Spleen (tissue), 11 donors: ENCODE results near the gene FAM72A. TPM values are rescaled to one million over a fixed set of nuclear protein-coding genes. Genes with fewer than 3 reads are reported as not detected.

Source experiments
- DNase-seq: peaks from one replicate; pipeline ENCODE4 v3.0.0-alpha.2; 2020
- H3K27ac ChIP-seq, 8 donors: fragments of 200-600 bp; sonication (generic) in 7 of 8; 1 replicate in 4 of 8; 2 replicates in 4 of 8; pipeline versions ENCODE4 v1.5.0 to v1.8.0; 2016 to 2021; ENCODE audit warnings: inconsistent platforms in 4 of 8, mild to moderate bottlenecking in 4 of 8, moderate library complexity in 1 of 8
- H3K27me3 ChIP-seq, 7 donors: fragments of 200-600 bp; sonication (generic) in 6 of 7; replicated peaks in 1 of 7; 1 replicate in 4 of 7; 2 replicates in 3 of 7; pipeline versions ENCODE4 v1.5.0 to v1.8.0; 2016 to 2021; ENCODE audit warnings: inconsistent platforms in 3 of 7, mild to moderate bottlenecking in 1 of 7
- H3K36me3 ChIP-seq, 6 donors: fragments of 200-600 bp; sonication (generic) in 5 of 6; 1 replicate in 4 of 6; 2 replicates in 2 of 6; pipeline versions ENCODE4 v1.5.0 to v1.8.0; 2016 to 2021; ENCODE audit warnings: inconsistent platforms in 2 of 6
- H3K4me1 ChIP-seq, 6 donors: fragments of 200-600 bp; sonication (generic) in 5 of 6; 1 replicate in 3 of 6; 2 replicates in 3 of 6; pipeline versions ENCODE4 v1.5.0 to v1.8.0; 2016 to 2021; ENCODE audit warnings: inconsistent platforms in 3 of 6
- H3K4me3 ChIP-seq, 8 donors: fragments of 200-600 bp; sonication (generic) in 7 of 8; 1 replicate in 4 of 8; 2 replicates in 4 of 8; pipeline versions ENCODE4 v1.5.0 to v1.8.0; 2016 to 2021; ENCODE audit warnings: inconsistent platforms in 4 of 8, mild to moderate bottlenecking in 4 of 8, moderate library complexity in 2 of 8
- H3K9me3 ChIP-seq, 8 donors: fragments of 200-600 bp; sonication (generic) in 7 of 8; 1 replicate in 4 of 8; 2 replicates in 4 of 8; pipeline versions ENCODE4 v1.5.0 to v1.8.0; 2016 to 2021; ENCODE audit warnings: inconsistent platforms in 4 of 8
- POLR2A ChIP-seq, 3 donors: fragments of 450-650 bp; IDR thresholded peaks; one replicate each; pipeline ENCODE4 v1.5.1; 2017; ENCODE audit warnings: antibody characterized with exemption in 3 of 3, mild to moderate bottlenecking in 1 of 3
- POLR2AphosphoS5 ChIP-seq, 3 donors: sonication (generic); formaldehyde crosslinking; IDR thresholded peaks; one replicate each; pipeline ENCODE4 v1.5.1; 2017; ENCODE audit warnings: antibody characterized with exemption in 3 of 3
- WGBS, 5 donors: extraction: QIAGEN DNeasy Blood & Tissue Kit in 3 of 5; methylation state at CpG; one replicate each; pipeline versions ENCODE4 v1.1.5 to v1.1.7; 2013 to 2018; 5-methylcytosine and 5-hydroxymethylcytosine counted together
- intact Hi-C: fragments of 100-400 bp; cut with DNase I; formaldehyde crosslinking; loops from one replicate; pipeline ENCODE4 v1.15.0; 2023; ENCODE audit warnings: low total_unique reads
- polyA plus RNA-seq, 3 donors: library from polyadenylated mRNA; stranded (reverse); fragments of 200-250 nt; gene quantifications; one replicate each; pipeline ENCODE4 v1.2.1, GENCODE V29; 2013
- total RNA-seq, 7 donors: library from RNA; depleted of rRNA in 3 of 7; stranded (reverse); fragments of >200 nt in 3 of 7; fragmentation: NEBNext Ultra II Directional in 4 of 7; extraction: Animal tissue kit (Norgen Biotek cat#: 25700) in 4 of 7; gene quantifications; one replicate each; pipeline versions ENCODE4 v1.1.0 to v1.2.1, GENCODE V29; 2016 to 2021
- TF ChIP-seq, protein P1 (sequence below), 11 experiments: fragments of 200-600 bp in 7 of 11; fragments of 450-650 bp in 4 of 11; sonication (generic) in 4 of 11; IDR thresholded peaks in 8 of 11; conservative IDR thresholded peaks in 3 of 11; 1 replicate in 7 of 11; 2 replicates in 4 of 11; pipeline versions ENCODE4 v1.4.0 to v1.8.0; 2016 to 2021; ENCODE audit warnings: antibody characterized with exemption in 11 of 11, inconsistent platforms in 4 of 11, mild to moderate bottlenecking in 1 of 11
- donor health status: healthy with polysubstance abuse.
- donor health status: DM: no; HTN: no; CAD: no; lungs with moderate emphysema.
- donor health status: DM: no; HTN: no; CAD: no.
- donor health status: Bipolar disorder and iron deficiency.
- donor health status: healthy.
- donor health status: DM: no; HTN: no; CAD: no.
- donor health status: DM: yes; HTN: yes; CAD: no.

Gene FAM72A
- total and polyA plus RNA-seq, 10 donors, result 3.9 to 20.6 (median 7.4) TPM

DNA sequence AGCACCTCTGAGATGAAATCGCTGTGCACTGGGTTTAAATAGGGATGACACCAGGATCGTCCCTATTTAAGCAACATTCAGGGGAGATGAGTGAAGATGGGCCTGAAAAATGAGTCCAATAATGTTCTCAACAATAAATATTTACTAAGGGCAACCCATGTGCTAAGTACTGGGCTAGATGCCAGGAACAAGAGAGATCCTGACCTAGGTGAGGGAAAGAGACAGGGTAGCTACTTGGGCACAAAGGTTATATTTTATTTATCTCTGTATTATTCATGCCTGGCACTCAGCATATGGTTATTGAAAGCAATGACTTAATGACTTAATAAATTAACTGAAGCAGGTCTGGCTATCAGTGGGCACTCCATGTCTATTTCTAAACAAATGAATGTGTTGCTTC, 58.0 kb downstream of the FAM72A start:
- TF ChIP-seq POLR2A (IDR thresholded peaks at IDR 0.05), result no peak
- H3K36me3 ChIP-seq, result no peaks in the 10 kb centered on the region
- intact Hi-C loops, result no loop called here
- H3K4me3 ChIP-seq, result no peak overlapping the region
- 81 to 91% (median 87%) methylated on average over 2 of the region's 2 CpGs for WGBS, 5 donors
- no peak overlapping the region for H3K27ac ChIP-seq
- H3K27me3 ChIP-seq, result no peaks in the 10 kb centered on the region
- H3K9me3 ChIP-seq, result no peaks in the 10 kb centered on the region
- H3K4me1 ChIP-seq, result no peaks in the 10 kb centered on the region
- no peak for DNase-seq

DNA sequence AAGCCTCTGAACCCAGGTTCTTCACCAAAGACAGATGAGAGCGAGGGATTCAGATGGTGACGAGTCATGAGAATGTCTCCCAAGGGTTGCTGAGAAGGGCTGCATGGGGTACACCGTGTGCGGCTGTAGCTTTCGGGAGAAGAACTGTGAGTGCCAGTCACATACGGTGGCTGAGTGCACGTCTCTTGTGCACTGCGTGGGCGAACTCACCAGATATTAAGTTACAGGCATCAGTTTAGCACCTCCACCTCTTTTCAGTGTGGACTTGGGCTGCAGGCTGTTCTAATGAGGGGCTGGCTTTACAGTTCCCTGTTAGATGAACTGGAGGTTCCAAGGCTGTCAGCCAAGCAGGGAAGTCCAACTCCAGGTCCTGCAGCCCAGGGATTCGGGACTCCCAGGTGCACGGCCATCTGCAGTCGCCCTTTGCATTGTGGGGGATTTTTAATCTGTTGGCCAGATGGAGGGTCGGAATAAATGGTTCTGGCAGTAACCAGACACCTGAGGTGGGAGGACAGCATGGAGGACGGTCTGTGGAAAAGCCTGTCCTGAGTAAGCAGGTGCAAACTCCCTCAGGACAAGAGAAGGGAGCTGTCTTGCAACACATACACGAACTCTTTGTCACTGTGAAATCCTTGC, 59.0 kb downstream of the FAM72A start:
- intact Hi-C loops, result no loop called here
- Histone ChIP-seq H3K9me3 (no peaks in the 10 kb centered on the region), H3K27me3 (no peaks in the 10 kb centered on the region), H3K4me1 (no peaks in the 10 kb centered on the region), H3K4me3 (no peak overlapping the region), H3K27ac (no peak overlapping the region), H3K36me3 (no peaks in the 10 kb centered on the region)
- DNase-seq, result no peak
- TF ChIP-seq, protein P1, sequence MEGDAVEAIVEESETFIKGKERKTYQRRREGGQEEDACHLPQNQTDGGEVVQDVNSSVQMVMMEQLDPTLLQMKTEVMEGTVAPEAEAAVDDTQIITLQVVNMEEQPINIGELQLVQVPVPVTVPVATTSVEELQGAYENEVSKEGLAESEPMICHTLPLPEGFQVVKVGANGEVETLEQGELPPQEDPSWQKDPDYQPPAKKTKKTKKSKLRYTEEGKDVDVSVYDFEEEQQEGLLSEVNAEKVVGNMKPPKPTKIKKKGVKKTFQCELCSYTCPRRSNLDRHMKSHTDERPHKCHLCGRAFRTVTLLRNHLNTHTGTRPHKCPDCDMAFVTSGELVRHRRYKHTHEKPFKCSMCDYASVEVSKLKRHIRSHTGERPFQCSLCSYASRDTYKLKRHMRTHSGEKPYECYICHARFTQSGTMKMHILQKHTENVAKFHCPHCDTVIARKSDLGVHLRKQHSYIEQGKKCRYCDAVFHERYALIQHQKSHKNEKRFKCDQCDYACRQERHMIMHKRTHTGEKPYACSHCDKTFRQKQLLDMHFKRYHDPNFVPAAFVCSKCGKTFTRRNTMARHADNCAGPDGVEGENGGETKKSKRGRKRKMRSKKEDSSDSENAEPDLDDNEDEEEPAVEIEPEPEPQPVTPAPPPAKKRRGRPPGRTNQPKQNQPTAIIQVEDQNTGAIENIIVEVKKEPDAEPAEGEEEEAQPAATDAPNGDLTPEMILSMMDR (IDR thresholded peaks at IDR 0.05 in 8 of 11, conservative IDR thresholded peaks at IDR 0.05 in 3 of 11), result no peak
- TF ChIP-seq POLR2AphosphoS5 (IDR thresholded peaks at IDR 0.05) (no peak), POLR2A (IDR thresholded peaks at IDR 0.05) (no peak)
- WGBS, 5 donors, result 88 to 94% (median 92%) methylated on average over 15 of the region's 15 CpGs

DNA sequence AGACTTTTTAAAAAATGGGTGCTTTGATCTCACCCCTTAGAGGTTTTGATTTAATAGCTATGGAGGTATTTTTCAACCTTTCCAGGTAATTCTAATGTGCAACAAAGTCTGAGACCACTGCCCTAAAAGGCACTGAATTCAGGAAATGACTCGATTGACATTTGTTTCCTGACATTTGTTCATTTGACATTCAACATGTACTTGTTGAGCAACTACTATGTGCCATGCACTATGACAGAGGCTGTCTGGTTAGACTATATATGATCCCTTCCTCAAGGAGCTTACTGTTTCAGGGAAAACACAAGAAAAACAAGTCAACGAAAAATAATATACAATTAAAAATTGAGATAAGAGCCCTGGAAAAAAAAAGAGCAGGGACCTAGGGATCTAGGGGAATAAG, 59.9 kb downstream of the FAM72A start:
- H3K9me3 ChIP-seq, result no peaks in the 10 kb centered on the region
- no peaks in the 10 kb centered on the region for H3K36me3 ChIP-seq
- H3K27me3 ChIP-seq, result no peaks in the 10 kb centered on the region
- H3K4me3 ChIP-seq, result no peak overlapping the region
- intact Hi-C loops, result no loop called here
- H3K27ac ChIP-seq, result no peak overlapping the region
- 49 to 68% (median 52%) methylated on average over 2 of the region's 2 CpGs for WGBS, 5 donors
- no peaks in the 10 kb centered on the region for H3K4me1 ChIP-seq
- DNase-seq, result no peak
- no peak for TF ChIP-seq POLR2A (IDR thresholded peaks at IDR 0.05)
- TF ChIP-seq, protein P1 (IDR thresholded peaks at IDR 0.05 in 8 of 11, conservative IDR thresholded peaks at IDR 0.05 in 3 of 11), result no peak
- no peak for TF ChIP-seq POLR2AphosphoS5 (IDR thresholded peaks at IDR 0.05)

DNA sequence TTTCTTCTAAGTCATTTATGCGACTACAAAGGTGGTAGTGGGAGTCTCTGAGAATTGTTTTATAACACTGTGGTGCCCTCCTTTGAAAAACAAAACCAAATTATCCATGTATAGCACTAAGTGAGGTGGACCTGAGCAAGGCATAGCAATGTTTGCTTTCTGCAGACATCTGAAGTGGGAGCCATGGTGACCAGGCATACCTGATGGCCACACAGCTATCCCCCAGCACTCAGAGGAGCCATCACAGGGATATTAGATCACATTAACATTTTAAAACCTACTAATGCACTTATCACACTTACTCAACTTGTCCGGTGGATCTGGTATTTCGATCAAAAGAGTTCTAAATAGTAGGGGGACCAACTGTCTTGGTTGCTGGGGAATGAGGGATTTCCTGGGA, 60.6 kb downstream of the FAM72A start:
- H3K27me3 ChIP-seq, result no peaks in the 10 kb centered on the region
- TF ChIP-seq POLR2AphosphoS5 (IDR thresholded peaks at IDR 0.05) (no peak), POLR2A (IDR thresholded peaks at IDR 0.05) (no peak)
- TF ChIP-seq, protein P1 (IDR thresholded peaks at IDR 0.05 in 8 of 11, conservative IDR thresholded peaks at IDR 0.05 in 3 of 11), result no peak
- no peak for DNase-seq
- no peak overlapping the region for H3K27ac ChIP-seq
- intact Hi-C loops, result no loop called here
- H3K9me3 ChIP-seq, result no peaks in the 10 kb centered on the region
- no peaks in the 10 kb centered on the region for H3K36me3 ChIP-seq
- H3K4me3 ChIP-seq, result no peak overlapping the region
- H3K4me1 ChIP-seq, result no peaks in the 10 kb centered on the region
- 81 to 88% (median 86%) methylated on average over 3 of the region's 3 CpGs for WGBS, 5 donors

DNA sequence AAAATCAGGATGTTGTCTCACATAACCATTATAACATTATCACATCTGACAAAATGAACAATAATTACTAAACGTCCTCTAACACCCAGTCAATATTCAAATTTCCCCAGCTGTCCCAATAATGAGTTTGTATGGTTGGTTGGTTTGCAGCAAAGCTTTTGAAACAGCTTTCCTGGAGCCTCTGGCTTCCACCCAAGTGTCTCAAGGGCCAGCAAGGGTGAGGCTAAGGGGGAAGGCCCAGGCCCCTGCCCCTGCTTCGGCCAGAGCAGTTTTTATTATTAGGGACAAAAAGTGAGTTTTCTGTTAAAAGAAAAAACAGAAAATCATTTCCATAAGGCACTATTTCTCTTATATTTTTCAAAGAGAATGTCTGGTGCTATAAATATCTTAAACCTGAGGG, 66.4 kb downstream of the FAM72A start:
- Histone ChIP-seq H3K27ac (no peak overlapping the region), H3K4me3 (no peak overlapping the region), H3K4me1 (no peaks in the 10 kb centered on the region), H3K36me3 (no peaks in the 10 kb centered on the region), H3K27me3 (no peaks in the 10 kb centered on the region), H3K9me3 (no peaks in the 10 kb centered on the region)
- intact Hi-C loops, result no loop called here
- no peak for DNase-seq
- 39 to 51% (median 50%) methylated on average over 2 of the region's 2 CpGs for WGBS, 5 donors
- no peak for TF ChIP-seq POLR2A (IDR thresholded peaks at IDR 0.05)
- TF ChIP-seq, protein P1 (IDR thresholded peaks at IDR 0.05 in 8 of 11, conservative IDR thresholded peaks at IDR 0.05 in 3 of 11), result no peak
- TF ChIP-seq POLR2AphosphoS5 (IDR thresholded peaks at IDR 0.05), result no peak
